DND-41 (cell line): ENCODE measurements around the gene PLCB4.

ENCODE experiments used
- EZH2 ChIP-seq: IDR thresholded peaks from 3 replicates; pipeline ENCODE4 v1.6.1; 2012; ENCODE audit warnings: borderline replicate concordance, low read depth, mild to moderate bottlenecking, moderate library complexity, low read length, inconsistent platforms; ENCODE audit not compliant: severe bottlenecking
- TF ChIP-seq, protein P1 (sequence below): IDR thresholded peaks from 2 replicates; pipeline ENCODE4 v1.5.1; 2012; ENCODE audit warnings: borderline replicate concordance, low read length, moderate library complexity, mild to moderate bottlenecking; ENCODE audit not compliant: poor library complexity, severe bottlenecking; ENCODE audit errors: extremely low read depth

- TF ChIP-seq, protein P1, sequence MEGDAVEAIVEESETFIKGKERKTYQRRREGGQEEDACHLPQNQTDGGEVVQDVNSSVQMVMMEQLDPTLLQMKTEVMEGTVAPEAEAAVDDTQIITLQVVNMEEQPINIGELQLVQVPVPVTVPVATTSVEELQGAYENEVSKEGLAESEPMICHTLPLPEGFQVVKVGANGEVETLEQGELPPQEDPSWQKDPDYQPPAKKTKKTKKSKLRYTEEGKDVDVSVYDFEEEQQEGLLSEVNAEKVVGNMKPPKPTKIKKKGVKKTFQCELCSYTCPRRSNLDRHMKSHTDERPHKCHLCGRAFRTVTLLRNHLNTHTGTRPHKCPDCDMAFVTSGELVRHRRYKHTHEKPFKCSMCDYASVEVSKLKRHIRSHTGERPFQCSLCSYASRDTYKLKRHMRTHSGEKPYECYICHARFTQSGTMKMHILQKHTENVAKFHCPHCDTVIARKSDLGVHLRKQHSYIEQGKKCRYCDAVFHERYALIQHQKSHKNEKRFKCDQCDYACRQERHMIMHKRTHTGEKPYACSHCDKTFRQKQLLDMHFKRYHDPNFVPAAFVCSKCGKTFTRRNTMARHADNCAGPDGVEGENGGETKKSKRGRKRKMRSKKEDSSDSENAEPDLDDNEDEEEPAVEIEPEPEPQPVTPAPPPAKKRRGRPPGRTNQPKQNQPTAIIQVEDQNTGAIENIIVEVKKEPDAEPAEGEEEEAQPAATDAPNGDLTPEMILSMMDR, result no peak
- TF ChIP-seq EZH2, result no peak
Observed at GRCh38 chr20:9150679-9151078, 81.8 kb downstream of the PLCB4 start.
